ENCODE measurements around the gene GOT1. TPM values are rescaled to one million over a fixed set of nuclear protein-coding genes. Genes with fewer than 3 reads are reported as not detected.

The GOT1 gene
- total and polyA plus RNA-seq, 2 of the 8 experiments (the other 6 are each of a cell fraction or from before 2014, with no cell fraction given): 16.7 to 47.0 TPM

- TF ChIP-seq RFX5 (IDR thresholded peaks at IDR 0.05; ENCODE audit: borderline replicate concordance, low read depth, low read length) (no peak), RBBP5 (IDR thresholded peaks at IDR 0.05; ENCODE audit: borderline replicate concordance, low read depth, low read length) (no peak)
Observed at GRCh38 chr10:99364125-99364524, 66.3 kb downstream of the GOT1 start (continued).

Measured in H1 (cell line).